Measurements from ENCODE around the gene ARID3A.

Gene ARID3A

GRCh38 chr19:999379-999719 is 73.5 kb downstream of the ARID3A start:
- no peak for TF ChIP-seq SPI1 (IDR thresholded peaks at IDR 0.05; ENCODE audit: borderline replicate concordance, low read depth)
- no peak for TF ChIP-seq REST (IDR thresholded peaks at IDR 0.05; ENCODE audit: insufficient replicate concordance, low read depth)
- TF ChIP-seq CTCF (IDR thresholded peaks at IDR 0.05; ENCODE audit: insufficient read depth, low read length), result no peak
- no peak for TF ChIP-seq GABPA (IDR thresholded peaks at IDR 0.05; ENCODE audit: low read depth)
- TF ChIP-seq POLR2AphosphoS5 (IDR thresholded peaks at IDR 0.05; ENCODE audit: low read depth), result no peak
- H3K27ac ChIP-seq (replicated peaks), result no peak overlapping the region
- no peak overlapping the region for H3K4me3 ChIP-seq (replicated peaks; ENCODE audit: insufficient read depth, low read length)
- H3K27me3 ChIP-seq (ENCODE audit: insufficient read depth, poor library complexity, severe bottlenecking), result peaks cover 49% of the 10 kb centered on the region
- no peak for DNase-seq (ENCODE audit: low read depth in 1 of 2, low spot score in 1 of 2)

- TF ChIP-seq REST (IDR thresholded peaks at IDR 0.05; ENCODE audit: insufficient replicate concordance, low read depth) (no peak), POLR2AphosphoS5 (IDR thresholded peaks at IDR 0.05; ENCODE audit: low read depth) (no peak), GABPA (IDR thresholded peaks at IDR 0.05; ENCODE audit: low read depth) (no peak), SPI1 (IDR thresholded peaks at IDR 0.05; ENCODE audit: borderline replicate concordance, low read depth) (no peak), CTCF (IDR thresholded peaks at IDR 0.05; ENCODE audit: insufficient read depth, low read length) (peak; percentile 22)
- DNase-seq (ENCODE audit: low read depth in 1 of 2, low spot score in 1 of 2), result peak in 1 of 2 experiments; percentile 72
- H3K27me3 ChIP-seq (ENCODE audit: insufficient read depth, poor library complexity, severe bottlenecking), result peaks cover 49% of the 10 kb centered on the region
- no peak within 1 kb of the TSS; the same call in 1 of the 2 replicates for H3K4me3 ChIP-seq (replicated peaks; ENCODE audit: insufficient read depth, low read length)
- H3K27ac ChIP-seq (replicated peaks), result no peak within 1 kb of the TSS
These were observed 74.3 kb downstream of the ARID3A start, which contains the start of gene GRIN3B for GRCh38 chr19:1000095-1000494. TSS of gene GRIN3B (plus strand) at chr19:1000419. CDS start at chr19:1000438, 19 bp downstream.

- Histone ChIP-seq H3K4me3 (replicated peaks; ENCODE audit: insufficient read depth, low read length) (no peak overlapping the region; the same call in 1 of the 2 replicates), H3K27me3 (ENCODE audit: insufficient read depth, poor library complexity, severe bottlenecking) (peaks cover 49% of the 10 kb centered on the region), H3K27ac (replicated peaks) (no peak overlapping the region)
- TF ChIP-seq REST (IDR thresholded peaks at IDR 0.05; ENCODE audit: insufficient replicate concordance, low read depth) (no peak), SPI1 (IDR thresholded peaks at IDR 0.05; ENCODE audit: borderline replicate concordance, low read depth) (0 out of 2 replicates have a peak, but pooled peaks have one; percentile 6)
- no peak for DNase-seq (ENCODE audit: low read depth in 1 of 2, low spot score in 1 of 2)
These were observed 75.0 kb downstream of the ARID3A start for GRCh38 chr19:1000591-1001537.

All from HL-60 (cell line).